ENCODE results near the gene FZD1.
"Not testable (repeated sequence)": the region's sequence is repeated elsewhere in the genome, so short reads cannot be mapped to it uniquely, and the experiment has no call there.

FZD1 gene

DNA sequence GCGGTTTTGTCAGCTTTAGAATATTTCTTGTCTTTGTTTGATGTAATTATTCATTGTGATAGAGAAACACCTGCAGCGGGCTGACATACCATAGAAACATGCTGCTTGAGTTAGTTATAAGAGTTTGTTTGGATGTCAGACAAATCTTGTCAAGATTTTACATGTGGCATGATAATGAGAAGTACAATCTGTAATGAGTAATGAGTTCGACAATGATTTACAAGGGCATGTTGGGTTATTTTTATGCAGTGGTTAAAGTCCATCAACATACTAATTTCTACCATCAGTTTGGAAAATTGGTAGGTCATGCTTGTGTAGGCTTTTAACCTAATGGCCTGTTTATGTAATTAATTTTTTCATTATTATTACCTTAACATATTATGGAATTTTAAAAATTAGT lies 31.3 kb downstream of the FZD1 start:
- no peak overlapping the region for H3K4me3 ChIP-seq (ENCODE audit: low read depth, low read length)

DNA sequence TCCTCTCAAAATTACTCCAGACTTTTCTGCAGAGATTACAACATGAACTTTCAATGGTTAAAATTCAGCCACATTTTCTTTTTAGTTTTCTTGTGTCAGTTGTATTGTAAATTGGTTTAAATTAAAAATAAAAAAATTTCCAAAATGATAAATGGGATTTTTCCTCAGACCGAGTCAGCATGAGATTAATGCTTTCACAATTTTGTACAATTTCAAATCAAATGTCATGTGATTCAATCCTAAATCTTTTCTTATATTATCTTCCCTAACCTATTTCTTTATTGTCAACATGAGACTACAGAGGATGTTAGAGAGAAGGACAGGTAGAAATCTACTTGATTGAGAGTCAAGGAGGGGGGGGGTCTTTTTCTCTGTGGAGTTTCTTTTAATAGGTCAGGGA lies 33.7 kb downstream of the FZD1 start:
- no peak overlapping the region for H3K4me3 ChIP-seq (ENCODE audit: low read depth, low read length)

- no peak overlapping the region for H3K4me3 ChIP-seq (ENCODE audit: low read depth, low read length)
These were observed 35.9 kb downstream of the FZD1 start for GRCh38 chr7:91299952-91300775.

DNA sequence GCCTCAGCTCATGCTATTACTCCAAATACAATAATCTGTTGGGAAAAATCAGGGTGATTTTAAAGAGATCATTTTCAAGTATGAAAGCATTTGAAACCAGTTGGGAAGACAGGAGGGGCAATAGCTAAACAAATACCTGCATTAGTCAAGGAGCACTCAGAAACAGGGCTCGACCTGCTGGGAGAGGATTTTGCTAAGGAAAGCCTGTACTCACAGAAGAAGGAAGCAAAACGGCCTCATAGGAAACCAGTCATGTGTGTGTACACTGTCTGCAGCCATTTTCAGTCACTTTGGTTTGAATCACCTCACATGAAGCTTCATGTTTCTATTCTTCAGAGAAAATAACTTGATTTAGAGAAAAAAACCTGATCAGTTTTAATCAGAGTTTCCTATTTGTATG lies 38.6 kb downstream of the FZD1 start:
- H3K4me3 ChIP-seq (ENCODE audit: low read depth, low read length): no peak overlapping the region

DNA sequence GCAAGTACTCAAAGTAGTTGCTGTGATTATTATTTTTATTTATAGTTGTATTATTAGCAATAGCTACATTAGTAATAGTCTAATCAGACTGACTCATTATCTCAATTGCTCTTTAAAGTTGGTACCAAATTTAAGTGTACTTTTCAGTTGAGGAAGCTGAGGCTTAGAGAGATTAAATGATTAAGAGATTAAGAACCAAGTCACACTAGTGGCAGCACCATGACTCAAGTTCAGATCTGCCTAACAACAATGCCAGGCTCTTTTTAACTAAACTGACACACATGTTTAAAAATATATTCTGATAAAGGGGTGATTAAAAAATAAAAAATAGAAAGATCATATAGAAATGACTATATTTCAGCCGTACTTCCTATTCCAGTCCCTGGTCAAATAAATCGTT lies 42.0 kb downstream of the FZD1 start:
- no peak overlapping the region for H3K4me3 ChIP-seq (ENCODE audit: low read depth, low read length)

- H3K4me3 ChIP-seq (ENCODE audit: low read depth, low read length): no peak overlapping the region
These were observed 43.2 kb downstream of the FZD1 start for GRCh38 chr7:91307467-91307866.

GRCh38 chr7:91308191-91308590 lies 44.0 kb downstream of the FZD1 start:
- H3K4me3 ChIP-seq (ENCODE audit: low read depth, low read length): not testable (repeated sequence)

GRCh38 chr7:91310830-91311460 lies 46.7 kb downstream of the FZD1 start:
- H3K4me3 ChIP-seq (ENCODE audit: low read depth, low read length): no peak overlapping the region

DNA sequence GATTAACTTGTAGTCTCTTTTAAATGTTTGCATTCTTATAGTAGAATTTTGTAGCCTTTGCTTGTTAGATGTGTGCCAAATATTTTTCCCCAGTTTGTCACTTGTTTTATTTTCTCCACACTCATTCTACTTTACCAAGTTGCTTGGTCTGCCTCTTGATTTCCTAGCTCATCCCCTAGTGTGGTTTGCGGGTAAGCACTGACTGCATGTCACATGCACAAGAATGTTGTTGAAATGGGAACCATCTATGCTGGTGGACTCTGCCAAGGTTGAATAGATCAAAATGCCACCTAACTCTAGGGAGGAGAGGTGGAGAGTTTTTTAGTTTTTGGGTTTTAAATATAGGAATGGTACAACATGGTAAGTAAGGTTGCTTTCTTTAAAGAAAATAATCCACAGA lies 47.6 kb downstream of the FZD1 start:
- no peak overlapping the region for H3K4me3 ChIP-seq (ENCODE audit: low read depth, low read length)

- no peak overlapping the region for H3K4me3 ChIP-seq (ENCODE audit: low read depth, low read length)
These were observed 48.9 kb downstream of the FZD1 start for GRCh38 chr7:91313113-91313512.

DNA sequence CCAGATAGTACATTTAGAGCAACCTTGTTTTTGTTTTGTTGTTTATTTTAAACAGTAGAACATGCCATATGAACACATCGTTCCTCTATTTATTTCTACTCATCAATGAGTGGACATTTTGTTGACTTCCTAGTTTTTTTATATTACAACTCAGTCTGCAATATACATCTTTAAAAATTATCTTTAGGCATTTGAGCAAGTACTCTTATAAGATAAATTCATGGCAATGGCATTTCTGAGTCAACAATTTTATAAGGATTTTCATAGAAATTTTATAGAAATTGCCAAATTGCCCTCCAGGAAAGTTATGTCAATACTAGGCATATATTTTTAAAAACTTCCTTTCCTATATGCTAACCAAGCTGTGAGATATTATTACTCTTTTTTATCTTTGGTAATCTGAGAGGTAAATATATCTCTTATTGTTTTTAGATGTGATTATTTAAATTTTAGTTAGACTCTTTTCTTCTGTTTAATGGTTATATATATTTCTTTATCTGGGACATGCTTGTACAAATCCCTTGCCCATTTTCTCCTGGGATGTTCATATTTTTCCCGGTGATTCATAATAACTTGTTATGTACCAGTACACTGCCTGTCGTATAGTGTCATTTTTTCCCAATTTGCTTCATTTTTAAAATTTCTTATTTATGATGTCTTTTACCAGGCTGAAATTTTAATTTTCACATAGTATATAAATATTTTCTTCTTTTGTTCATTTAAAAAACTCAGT lies 50.5 kb downstream of the FZD1 start:
- H3K4me3 ChIP-seq (ENCODE audit: low read depth, low read length): no peak overlapping the region

- no peak overlapping the region for H3K4me3 ChIP-seq (ENCODE audit: low read depth, low read length)
These were observed 52.2 kb downstream of the FZD1 start for GRCh38 chr7:91316426-91316825.

DNA sequence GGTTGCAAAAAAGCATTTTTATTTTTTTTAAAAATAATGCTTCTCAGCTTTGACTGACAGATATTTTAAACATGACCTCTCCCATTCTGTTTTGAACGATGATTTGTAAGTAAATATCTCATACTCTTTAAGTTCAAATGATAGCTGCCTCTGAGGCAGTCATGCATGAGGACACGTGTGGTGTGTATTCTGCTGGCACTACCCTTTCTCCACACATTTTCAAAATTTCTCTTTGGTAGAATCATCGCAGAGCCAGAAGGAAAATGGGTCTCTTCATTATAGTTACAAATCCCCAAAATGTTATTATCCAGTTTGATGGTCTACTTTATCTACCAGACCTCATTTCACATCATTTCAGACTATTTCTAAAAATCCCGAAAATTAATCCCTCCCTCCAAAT lies 55.1 kb downstream of the FZD1 start:
- no peak overlapping the region for H3K4me3 ChIP-seq (ENCODE audit: low read depth, low read length)

GRCh38 chr7:91320366-91321078 lies 56.3 kb downstream of the FZD1 start:
- no peak overlapping the region for H3K4me3 ChIP-seq (ENCODE audit: low read depth, low read length)

All from iPS-11a (cell line).